ENCODE data around the gene P2RY1. TPM values are rescaled to one million over a fixed set of nuclear protein-coding genes. Genes with fewer than 3 reads are reported as not detected.

The P2RY1 gene
- total RNA-seq, 1 experiment from 2014 or later = 1.7 TPM

DNA sequence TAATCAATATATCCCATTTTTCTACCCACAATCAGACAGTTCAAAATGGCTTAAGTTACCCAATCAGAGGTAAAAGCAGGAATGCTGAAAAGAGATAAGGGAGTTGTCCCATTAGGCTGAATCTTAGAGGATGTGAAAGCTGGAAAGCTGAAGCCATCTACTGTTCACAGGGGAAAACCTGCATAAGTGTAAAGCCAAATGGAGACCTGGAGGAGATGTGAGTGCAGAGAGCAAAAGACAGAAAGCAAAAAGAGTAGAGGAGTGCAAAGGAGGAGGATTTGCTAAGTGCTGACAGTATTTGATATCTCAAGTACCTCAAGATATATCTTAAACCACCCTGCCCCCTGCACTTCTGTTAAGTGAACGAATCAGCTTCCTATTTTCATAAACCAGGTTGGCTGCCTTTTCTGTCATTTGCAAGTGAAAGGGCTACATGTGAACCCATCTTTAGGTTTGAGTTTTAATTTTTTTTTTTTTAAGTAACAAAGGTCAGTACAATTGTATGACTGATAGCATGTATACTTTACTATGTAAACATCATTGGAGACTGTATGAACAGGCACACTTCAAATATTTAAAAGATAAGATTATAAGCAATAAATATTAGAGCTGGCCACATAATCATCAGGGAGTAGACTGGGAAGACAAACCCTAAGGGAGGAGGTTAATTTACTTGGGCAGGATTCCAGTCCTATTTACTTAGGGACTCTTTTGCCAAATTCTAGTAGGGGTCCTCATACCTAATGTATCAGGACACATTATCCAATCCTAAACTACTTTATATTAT, 22.8 kb upstream of the P2RY1 start:
- no peaks in the 10 kb centered on the region for H4K20me1 ChIP-seq (ENCODE audit: insufficient read depth)
- POLR2A ChIA-PET = no interaction called here
- no peaks in the 10 kb centered on the region for H3K79me2 ChIP-seq (ENCODE audit: insufficient read depth, low read length)
- ATAC-seq = no peak
- H3K4me1 ChIP-seq (ENCODE audit: control insufficient read depth in 1 of 2, insufficient read depth in 2 of 2, low read length in 2 of 2) = no peaks in the 10 kb centered on the region
- intact Hi-C loops (cut with micrococcal nuclease) = no loop called here
- no TSS peak for BruUV-seq (replicated peaks)
- H3K9me2 ChIP-seq (ENCODE audit: insufficient read depth) = no peaks in the 10 kb centered on the region
- RAD21 ChIA-PET (ENCODE audit: low non-redundant PET in 1 of 2, low total read pairs in 2 of 2, uncharacterized antibody in 2 of 2, unreplicated experiment in 2 of 2) = no interaction called here
- CTCF ChIA-PET = interaction anchor here (0.7 kb wide), 1 partner anchor 26 kb away, joined by 3 read pairs; no protein-coding TSS in a partner anchor
- H3K9ac ChIP-seq (ENCODE audit: low read length) = no peak overlapping the region
- no peak overlapping the region for H2AFZ ChIP-seq (ENCODE audit: low read depth, low read length, poor library complexity, severe bottlenecking)
- no peak overlapping the region for H3K27ac ChIP-seq (ENCODE audit: low read depth, low read length)
- H3K27me3 ChIP-seq (ENCODE audit: insufficient read depth, low read length) = no peaks in the 10 kb centered on the region
- no peak overlapping the region for H3K4me3 ChIP-seq (replicated peaks in 1 of 2; ENCODE audit: low read depth in 1 of 2, low read length in 2 of 2)
- no peak overlapping the region for H3K4me2 ChIP-seq (ENCODE audit: low read length)
- no peak for DNase-seq (ENCODE audit: low read depth, low spot score)
- H3K9me3 ChIP-seq (ENCODE audit: control insufficient read depth in 1 of 2, insufficient read depth in 1 of 2, low read depth in 1 of 2, low read length in 2 of 2) = no peaks in the 10 kb centered on the region
- no peaks in the 10 kb centered on the region for H3K36me3 ChIP-seq (ENCODE audit: control insufficient read depth in 1 of 2, insufficient read depth in 2 of 2, low read length in 2 of 2)
- TF ChIP-seq RAD21 (IDR thresholded peaks at IDR 0.05; ENCODE audit: low read depth) (peak; percentile 19; the same call in 1 of the 2 replicates), EZH2 (IDR thresholded peaks at IDR 0.05) (no peak)

DNA sequence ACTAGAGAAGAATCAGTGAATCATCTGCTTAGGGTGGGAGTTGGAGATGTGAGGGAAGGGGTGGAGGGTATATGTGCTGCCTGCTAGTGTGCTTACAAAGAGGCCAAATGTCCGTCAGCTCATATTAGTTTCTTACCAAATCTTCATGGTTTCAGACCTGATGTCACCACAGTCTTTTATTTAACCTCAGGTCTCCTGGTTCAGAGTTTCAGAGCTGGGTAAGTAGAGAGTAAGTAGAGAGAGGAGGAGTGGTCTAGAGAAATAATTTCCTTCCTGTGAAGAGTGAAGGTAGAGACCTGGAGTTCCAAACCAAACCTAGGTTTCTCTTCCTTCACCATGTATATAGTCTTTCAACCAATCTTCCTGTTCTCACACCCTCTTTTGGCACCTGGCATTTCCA, 17.5 kb upstream of the P2RY1 start:
- ATAC-seq (no peak), DNase-seq (ENCODE audit: low read depth, low spot score) (no peak)
- H3K4me3 ChIP-seq (replicated peaks in 1 of 2; ENCODE audit: low read depth in 1 of 2, low read length in 2 of 2) = no peak overlapping the region
- BruUV-seq (replicated peaks) = no TSS peak
- no peak overlapping the region for H3K9ac ChIP-seq (ENCODE audit: low read length)
- H3K4me1 ChIP-seq (ENCODE audit: control insufficient read depth in 1 of 2, insufficient read depth in 2 of 2, low read length in 2 of 2) = no peaks in the 10 kb centered on the region
- no peak overlapping the region for H3K4me2 ChIP-seq (ENCODE audit: low read length)
- H3K9me3 ChIP-seq (ENCODE audit: control insufficient read depth in 1 of 2, insufficient read depth in 1 of 2, low read depth in 1 of 2, low read length in 2 of 2) = no peaks in the 10 kb centered on the region
- no peaks in the 10 kb centered on the region for H3K9me2 ChIP-seq (ENCODE audit: insufficient read depth)
- no peaks in the 10 kb centered on the region for H4K20me1 ChIP-seq (ENCODE audit: insufficient read depth)
- H3K79me2 ChIP-seq (ENCODE audit: insufficient read depth, low read length) = no peaks in the 10 kb centered on the region
- no peaks in the 10 kb centered on the region for H3K36me3 ChIP-seq (ENCODE audit: control insufficient read depth in 1 of 2, insufficient read depth in 2 of 2, low read length in 2 of 2)
- POLR2A ChIA-PET = no interaction called here
- H3K27ac ChIP-seq (ENCODE audit: low read depth, low read length) = no peak overlapping the region
- intact Hi-C loops (cut with micrococcal nuclease) = no loop called here
- CTCF ChIA-PET = no interaction called here
- no peaks in the 10 kb centered on the region for H3K27me3 ChIP-seq (ENCODE audit: insufficient read depth, low read length)
- RAD21 ChIA-PET (ENCODE audit: low non-redundant PET in 1 of 2, low total read pairs in 2 of 2, uncharacterized antibody in 2 of 2, unreplicated experiment in 2 of 2) = no interaction called here
- H2AFZ ChIP-seq (ENCODE audit: low read depth, low read length, poor library complexity, severe bottlenecking) = no peak overlapping the region
- TF ChIP-seq FOSL1 (IDR thresholded peaks at IDR 0.05; ENCODE audit: low read depth) (no peak), SP1 (IDR thresholded peaks at IDR 0.05; ENCODE audit: low read depth) (no peak), CBX3 (IDR thresholded peaks at IDR 0.05; ENCODE audit: low read depth) (no peak), SIN3A (IDR thresholded peaks at IDR 0.05; ENCODE audit: low read depth) (no peak), ZFX (IDR thresholded peaks at IDR 0.05) (no peak), EGR1 (IDR thresholded peaks at IDR 0.05; ENCODE audit: low read depth) (no peak), JUND (IDR thresholded peaks at IDR 0.05) (no peak), YY1 (IDR thresholded peaks at IDR 0.05; ENCODE audit: extremely low read depth, insufficient replicate concordance, low read depth, low read length) (no peak), CEBPB (IDR thresholded peaks at IDR 0.05; ENCODE audit: low read depth) (no peak), EZH2 (IDR thresholded peaks at IDR 0.05) (no peak)
- TF ChIP-seq, protein P1, sequence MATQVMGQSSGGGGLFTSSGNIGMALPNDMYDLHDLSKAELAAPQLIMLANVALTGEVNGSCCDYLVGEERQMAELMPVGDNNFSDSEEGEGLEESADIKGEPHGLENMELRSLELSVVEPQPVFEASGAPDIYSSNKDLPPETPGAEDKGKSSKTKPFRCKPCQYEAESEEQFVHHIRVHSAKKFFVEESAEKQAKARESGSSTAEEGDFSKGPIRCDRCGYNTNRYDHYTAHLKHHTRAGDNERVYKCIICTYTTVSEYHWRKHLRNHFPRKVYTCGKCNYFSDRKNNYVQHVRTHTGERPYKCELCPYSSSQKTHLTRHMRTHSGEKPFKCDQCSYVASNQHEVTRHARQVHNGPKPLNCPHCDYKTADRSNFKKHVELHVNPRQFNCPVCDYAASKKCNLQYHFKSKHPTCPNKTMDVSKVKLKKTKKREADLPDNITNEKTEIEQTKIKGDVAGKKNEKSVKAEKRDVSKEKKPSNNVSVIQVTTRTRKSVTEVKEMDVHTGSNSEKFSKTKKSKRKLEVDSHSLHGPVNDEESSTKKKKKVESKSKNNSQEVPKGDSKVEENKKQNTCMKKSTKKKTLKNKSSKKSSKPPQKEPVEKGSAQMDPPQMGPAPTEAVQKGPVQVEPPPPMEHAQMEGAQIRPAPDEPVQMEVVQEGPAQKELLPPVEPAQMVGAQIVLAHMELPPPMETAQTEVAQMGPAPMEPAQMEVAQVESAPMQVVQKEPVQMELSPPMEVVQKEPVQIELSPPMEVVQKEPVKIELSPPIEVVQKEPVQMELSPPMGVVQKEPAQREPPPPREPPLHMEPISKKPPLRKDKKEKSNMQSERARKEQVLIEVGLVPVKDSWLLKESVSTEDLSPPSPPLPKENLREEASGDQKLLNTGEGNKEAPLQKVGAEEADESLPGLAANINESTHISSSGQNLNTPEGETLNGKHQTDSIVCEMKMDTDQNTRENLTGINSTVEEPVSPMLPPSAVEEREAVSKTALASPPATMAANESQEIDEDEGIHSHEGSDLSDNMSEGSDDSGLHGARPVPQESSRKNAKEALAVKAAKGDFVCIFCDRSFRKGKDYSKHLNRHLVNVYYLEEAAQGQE (IDR thresholded peaks at IDR 0.05; ENCODE audit: low read depth) = no peak
- TF ChIP-seq, protein P2, sequence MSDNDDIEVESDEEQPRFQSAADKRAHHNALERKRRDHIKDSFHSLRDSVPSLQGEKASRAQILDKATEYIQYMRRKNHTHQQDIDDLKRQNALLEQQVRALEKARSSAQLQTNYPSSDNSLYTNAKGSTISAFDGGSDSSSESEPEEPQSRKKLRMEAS (IDR thresholded peaks at IDR 0.05) = no peak
- TF ChIP-seq, protein P3, sequence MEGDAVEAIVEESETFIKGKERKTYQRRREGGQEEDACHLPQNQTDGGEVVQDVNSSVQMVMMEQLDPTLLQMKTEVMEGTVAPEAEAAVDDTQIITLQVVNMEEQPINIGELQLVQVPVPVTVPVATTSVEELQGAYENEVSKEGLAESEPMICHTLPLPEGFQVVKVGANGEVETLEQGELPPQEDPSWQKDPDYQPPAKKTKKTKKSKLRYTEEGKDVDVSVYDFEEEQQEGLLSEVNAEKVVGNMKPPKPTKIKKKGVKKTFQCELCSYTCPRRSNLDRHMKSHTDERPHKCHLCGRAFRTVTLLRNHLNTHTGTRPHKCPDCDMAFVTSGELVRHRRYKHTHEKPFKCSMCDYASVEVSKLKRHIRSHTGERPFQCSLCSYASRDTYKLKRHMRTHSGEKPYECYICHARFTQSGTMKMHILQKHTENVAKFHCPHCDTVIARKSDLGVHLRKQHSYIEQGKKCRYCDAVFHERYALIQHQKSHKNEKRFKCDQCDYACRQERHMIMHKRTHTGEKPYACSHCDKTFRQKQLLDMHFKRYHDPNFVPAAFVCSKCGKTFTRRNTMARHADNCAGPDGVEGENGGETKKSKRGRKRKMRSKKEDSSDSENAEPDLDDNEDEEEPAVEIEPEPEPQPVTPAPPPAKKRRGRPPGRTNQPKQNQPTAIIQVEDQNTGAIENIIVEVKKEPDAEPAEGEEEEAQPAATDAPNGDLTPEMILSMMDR (IDR thresholded peaks at IDR 0.05 in 2 of 3, conservative IDR thresholded peaks at IDR 0.05 in 1 of 3; ENCODE audit: borderline replicate concordance in 1 of 3, insufficient read depth in 1 of 3, low read depth in 2 of 3, low read length in 2 of 3) = no peak
